Ectodermal cell (in vitro differentiated cells): ENCODE data around the gene MTCL1.

Source experiments
- H3K27ac ChIP-seq: 2 replicates; pipeline ENCODE4 v1.7.0; 2013; ENCODE audit warnings: mild to moderate bottlenecking, low read depth, low read length; ENCODE audit not compliant: insufficient read depth, poor library complexity, severe bottlenecking
- H3K27me3 ChIP-seq: 2 replicates; pipeline ENCODE4 v1.7.0; 2013; ENCODE audit warnings: mild to moderate bottlenecking, low read length; ENCODE audit not compliant: insufficient read depth, control insufficient read depth, poor library complexity, severe bottlenecking
- H3K36me3 ChIP-seq: one replicate; pipeline ENCODE4 v1.7.0; 2013; ENCODE audit warnings: low read length; ENCODE audit not compliant: control insufficient read depth, insufficient read depth
- H3K4me1 ChIP-seq: one replicate; pipeline ENCODE4 v1.7.0; 2013; ENCODE audit warnings: low read length; ENCODE audit not compliant: control insufficient read depth, insufficient read depth
- H3K4me3 ChIP-seq: 2 replicates; pipeline ENCODE4 v1.7.0; 2013; ENCODE audit warnings: low read depth, low read length, control low read depth; ENCODE audit not compliant: insufficient read depth
- H3K9me3 ChIP-seq: 2 replicates; pipeline ENCODE4 v1.7.0; 2013; ENCODE audit warnings: mild to moderate bottlenecking, low read length, moderate library complexity; ENCODE audit not compliant: control insufficient read depth
- WGBS, 2 experiments: methylation state at CpG; one replicate each; pipeline ENCODE4 v1.1.7; 2013; ENCODE audit warnings: missing lambda C conversion rate in 2 of 2; 5-methylcytosine and 5-hydroxymethylcytosine counted together

MTCL1 gene

GRCh38 chr18:8766559-8767293 is 61.4 kb downstream of the MTCL1 start:
- Histone ChIP-seq H3K9me3 (no peaks in the 10 kb centered on the region), H3K27ac (peak overlapping the region; percentile 48), H3K36me3 (peaks cover 6% of the 10 kb centered on the region), H3K27me3 (no peaks in the 10 kb centered on the region), H3K4me3 (no peak overlapping the region), H3K4me1 (peaks cover 19% of the 10 kb centered on the region)
- 68 to 70% methylated on average over 2 of the region's 2 CpGs for WGBS, 2 experiments

DNA sequence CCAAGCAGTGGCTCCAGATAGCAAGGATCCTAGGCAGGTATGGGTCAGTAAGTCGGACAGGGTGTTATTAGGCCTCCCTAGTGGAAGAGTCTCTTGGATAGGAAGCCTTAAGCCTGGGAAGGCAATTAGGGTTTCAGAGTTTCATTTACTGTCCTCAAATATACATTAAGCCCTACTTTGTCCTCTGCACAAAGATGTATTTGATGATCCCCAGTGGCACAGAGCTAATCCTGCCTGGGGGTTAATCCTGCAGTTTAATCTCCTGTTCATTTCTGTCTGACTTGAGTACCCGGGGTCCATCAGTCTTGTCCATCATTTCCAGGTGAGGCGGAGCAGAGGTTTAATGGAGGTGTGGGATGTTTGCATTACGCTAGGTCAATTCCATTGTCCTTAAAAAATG is 62.0 kb downstream of the MTCL1 start:
- Histone ChIP-seq H3K4me3 (no peak overlapping the region), H3K27ac (no peak overlapping the region), H3K27me3 (no peaks in the 10 kb centered on the region), H3K36me3 (no peaks in the 10 kb centered on the region), H3K4me1 (peaks cover 19% of the 10 kb centered on the region), H3K9me3 (no peaks in the 10 kb centered on the region)
- 87% methylated on average over 3 to 4 of the region's 4 CpGs for WGBS, 2 experiments

- no peak overlapping the region for H3K27ac ChIP-seq
- no peaks in the 10 kb centered on the region for H3K9me3 ChIP-seq
- H3K4me3 ChIP-seq, result no peak overlapping the region
- no peaks in the 10 kb centered on the region for H3K36me3 ChIP-seq
- peaks cover 25% of the 10 kb centered on the region for H3K4me1 ChIP-seq
- H3K27me3 ChIP-seq, result no peaks in the 10 kb centered on the region
- 95 to 97% methylated on average over 3 of the region's 3 CpGs for WGBS, 2 experiments
Observed at GRCh38 chr18:8769509-8770095, 64.2 kb downstream of the MTCL1 start.

DNA sequence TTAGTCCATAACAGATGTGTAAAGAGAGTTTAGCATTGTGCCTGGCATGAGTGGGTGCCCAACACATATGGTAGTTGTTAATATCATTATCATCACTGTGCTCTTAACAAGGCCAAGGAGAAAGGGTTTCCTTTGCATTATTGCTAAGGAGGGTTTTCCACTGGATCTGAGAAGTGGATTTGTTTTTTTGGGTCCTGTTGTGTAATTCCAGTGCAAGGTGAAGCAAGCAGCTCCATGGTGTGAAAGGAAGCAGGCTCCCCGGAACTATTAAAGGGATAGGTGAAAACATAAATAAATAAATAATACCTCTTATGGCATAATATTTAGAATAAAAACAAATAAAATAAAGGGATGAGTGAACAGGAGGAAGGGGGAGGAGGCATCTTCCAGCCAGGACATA is 65.3 kb downstream of the MTCL1 start:
- Histone ChIP-seq H3K27me3 (no peaks in the 10 kb centered on the region), H3K27ac (no peak overlapping the region), H3K4me1 (peaks cover 22% of the 10 kb centered on the region), H3K9me3 (no peaks in the 10 kb centered on the region), H3K36me3 (no peaks in the 10 kb centered on the region), H3K4me3 (no peak overlapping the region)
- WGBS, 2 experiments, result no CpG with 5 or more reads among the region's 1 CpG

DNA sequence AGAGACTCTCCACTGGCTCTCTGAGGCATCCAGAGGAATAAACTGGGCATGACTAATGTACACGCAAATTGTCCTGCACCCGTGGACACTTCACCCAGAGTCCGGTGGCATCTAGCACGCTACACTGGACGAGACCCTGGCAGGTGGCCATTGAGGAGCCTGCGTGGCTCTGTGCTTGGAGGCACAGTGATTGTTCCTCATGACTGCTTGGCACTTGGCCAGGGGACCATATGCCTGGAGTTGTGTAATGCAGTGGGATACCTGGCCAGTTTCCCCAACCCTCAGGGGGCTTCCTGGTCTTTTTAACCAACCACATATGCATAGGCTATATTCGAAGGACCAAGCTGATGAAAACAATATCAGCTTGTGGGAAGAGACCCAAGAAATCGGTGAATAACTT is 66.6 kb downstream of the MTCL1 start:
- Histone ChIP-seq H3K27me3 (no peaks in the 10 kb centered on the region), H3K4me3 (no peak overlapping the region), H3K9me3 (no peaks in the 10 kb centered on the region), H3K27ac (no peak overlapping the region), H3K4me1 (peaks cover 11% of the 10 kb centered on the region), H3K36me3 (no peaks in the 10 kb centered on the region)
- WGBS, 2 experiments, result 97% methylated on average over 8 of the region's 8 CpGs

GRCh38 chr18:8773980-8774379 is 68.6 kb downstream of the MTCL1 start:
- peaks cover 24% of the 10 kb centered on the region for H3K4me1 ChIP-seq
- 84 to 88% methylated on average over 3 to 5 of the region's 5 CpGs for WGBS, 2 experiments
- H3K27ac ChIP-seq, result no peak overlapping the region

DNA sequence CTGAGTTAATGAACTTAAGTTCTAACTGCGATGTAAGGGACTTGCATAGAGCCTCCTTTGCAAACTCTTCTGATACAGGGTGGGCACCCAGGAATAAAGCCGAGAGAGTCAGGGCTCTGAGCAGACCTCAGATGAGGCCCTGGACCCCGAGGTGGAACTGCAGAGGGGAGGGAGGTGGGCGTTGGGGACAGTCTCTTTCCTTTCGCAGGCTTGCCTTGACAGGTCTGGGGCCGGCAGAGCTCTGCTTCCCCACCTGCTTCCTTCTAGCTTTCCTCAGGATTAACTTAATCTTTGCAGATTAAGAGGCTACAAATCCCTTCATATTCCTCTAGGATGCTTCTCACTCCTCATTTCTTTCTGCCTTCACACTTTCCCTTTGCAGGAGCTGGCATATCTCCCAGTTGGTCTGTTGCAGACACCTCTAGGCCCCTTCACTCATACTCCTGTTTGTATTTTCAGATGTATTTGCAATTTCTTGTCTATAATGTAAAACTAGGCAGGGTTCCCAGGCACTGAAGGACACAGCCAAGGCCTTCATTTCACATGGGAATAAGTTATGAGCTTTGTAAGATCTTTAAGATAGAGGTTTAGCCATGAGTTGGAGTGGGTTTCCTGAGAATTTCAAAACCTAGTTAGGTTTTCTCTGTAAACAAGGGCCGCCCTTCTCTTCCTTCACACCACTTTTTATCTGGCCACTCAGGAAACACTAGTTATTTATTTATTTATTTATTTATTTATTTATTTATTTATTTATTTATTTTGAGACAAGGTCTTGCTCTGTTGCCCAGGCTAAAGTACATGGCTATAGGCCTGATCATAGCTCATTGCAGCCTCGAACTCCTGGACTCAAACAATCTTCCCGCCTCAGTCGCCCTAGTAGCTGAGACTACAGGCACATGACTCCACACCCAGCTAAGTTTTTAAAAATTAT is 70.9 kb downstream of the MTCL1 start:
- no peak overlapping the region for H3K4me3 ChIP-seq
- H3K27me3 ChIP-seq, result no peaks in the 10 kb centered on the region
- H3K9me3 ChIP-seq, result no peaks in the 10 kb centered on the region
- H3K27ac ChIP-seq, result no peak overlapping the region
- peaks cover 39% of the 10 kb centered on the region for H3K4me1 ChIP-seq
- H3K36me3 ChIP-seq, result no peaks in the 10 kb centered on the region
- WGBS, 2 experiments, result 79% methylated on average over 9 of the region's 10 CpGs

More at GRCh38 chr18:8773980-8774379, 68.6 kb downstream of the MTCL1 start:
- H3K27me3 ChIP-seq, result no peaks in the 10 kb centered on the region
- H3K9me3 ChIP-seq, result no peaks in the 10 kb centered on the region
- H3K36me3 ChIP-seq, result no peaks in the 10 kb centered on the region
- no peak overlapping the region for H3K4me3 ChIP-seq

DNA sequence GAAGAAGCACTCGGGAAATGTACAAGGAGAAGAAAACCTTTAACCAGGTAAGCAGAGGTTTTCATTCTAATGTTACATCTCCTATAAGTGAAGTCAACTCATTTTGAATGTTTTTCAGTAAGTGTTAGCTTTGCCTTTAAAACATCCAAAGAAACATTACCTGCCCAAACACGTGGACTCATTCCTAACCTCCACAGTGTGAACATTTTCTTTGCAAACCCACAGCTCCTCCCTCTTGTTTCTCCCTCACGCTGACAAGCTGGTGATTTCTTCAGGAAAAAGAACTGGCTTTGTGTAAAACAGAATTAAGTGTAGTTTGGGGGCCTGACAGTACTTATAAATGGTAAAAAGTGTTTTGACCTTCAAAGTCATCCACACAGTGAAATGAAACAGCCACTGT is 72.5 kb downstream of the MTCL1 start:
- peaks cover 46% of the 10 kb centered on the region for H3K4me1 ChIP-seq
- no peaks in the 10 kb centered on the region for H3K9me3 ChIP-seq
- no peaks in the 10 kb centered on the region for H3K27me3 ChIP-seq
- no peaks in the 10 kb centered on the region for H3K36me3 ChIP-seq
- WGBS, 2 experiments, result 41 to 42% methylated on average over 2 to 3 of the region's 3 CpGs
- peak overlapping the region; percentile 62 for H3K27ac ChIP-seq
- H3K4me3 ChIP-seq, result no peak overlapping the region

DNA sequence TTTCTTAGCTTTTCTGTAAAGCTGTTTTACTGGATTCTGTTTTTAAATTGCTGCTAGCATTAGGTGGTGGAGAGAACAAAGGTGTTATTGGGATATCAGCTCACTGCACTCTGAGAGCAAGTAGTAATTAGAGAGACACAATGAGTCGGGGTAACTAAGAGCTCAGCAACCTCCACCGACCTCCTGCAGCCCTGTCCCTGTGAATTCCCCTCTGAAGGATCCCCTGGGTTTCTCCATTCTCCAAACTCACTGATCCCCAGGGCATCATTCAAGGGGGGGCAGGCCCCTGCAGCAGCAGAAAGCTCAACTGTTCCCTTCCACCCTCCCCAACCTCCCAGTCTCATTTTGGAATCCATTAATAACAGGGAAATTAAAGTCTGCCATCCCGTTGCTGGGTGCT is 73.0 kb downstream of the MTCL1 start:
- Histone ChIP-seq H3K27ac (peak overlapping the region; percentile 62), H3K9me3 (no peaks in the 10 kb centered on the region), H3K36me3 (no peaks in the 10 kb centered on the region), H3K4me1 (peaks cover 46% of the 10 kb centered on the region), H3K4me3 (no peak overlapping the region), H3K27me3 (no peaks in the 10 kb centered on the region)
- WGBS, 2 experiments, result 7 to 12% methylated on average over 3 of the region's 3 CpGs

- WGBS, 2 experiments, result 82 to 84% methylated on average over 16 of the region's 16 CpGs
- Histone ChIP-seq H3K9me3 (no peaks in the 10 kb centered on the region), H3K4me3 (no peak overlapping the region), H3K27me3 (no peaks in the 10 kb centered on the region), H3K36me3 (no peaks in the 10 kb centered on the region), H3K4me1 (peaks cover 46% of the 10 kb centered on the region), H3K27ac (peak overlapping the region; percentile 62)
Observed at GRCh38 chr18:8778824-8779223, 73.5 kb downstream of the MTCL1 start.
